Globus pallidus (tissue), 1 donor: ENCODE data around the gene CCDC107.

Source experiments
- DNase-seq: peaks from one replicate; pipeline ENCODE4 v3.0.0-alpha.2; 2015; ENCODE audit warnings: low spot score

The CCDC107 gene

GRCh38 chr9:35661756-35662350 is 3.8 kb downstream of the CCDC107 start:
- DNase-seq, result no peak

- no peak for DNase-seq
Measured at GRCh38 chr9:35662437-35662836, 4.3 kb downstream of the CCDC107 start.

GRCh38 chr9:35664531-35665470 is 6.7 kb downstream of the CCDC107 start, which contains the start of gene ARHGEF39:
TSS of gene ARHGEF39 (minus strand) at chr9:35665195. CDS start at chr9:35665169, 26 bp downstream.
- peak; percentile 68 for DNase-seq

GRCh38 chr9:35665471-35665818 is 7.4 kb downstream of the CCDC107 start:
- DNase-seq, result no peak

- DNase-seq, result no peak
Measured at GRCh38 chr9:35666045-35666444, 8.0 kb downstream of the CCDC107 start.

- DNase-seq, result no peak
Measured at GRCh38 chr9:35666549-35666948, 8.5 kb downstream of the CCDC107 start.

- DNase-seq, result no peak
Measured at GRCh38 chr9:35667939-35668338, 9.8 kb downstream of the CCDC107 start.

- no peak for DNase-seq
Measured at GRCh38 chr9:35669331-35670145, 11.4 kb downstream of the CCDC107 start.

- DNase-seq, result no peak
Measured at GRCh38 chr9:35673132-35674024, 15.3 kb downstream of the CCDC107 start, which contains the start of gene CA9. TSS of gene CA9 (plus strand) at chr9:35673928. CDS start at chr9:35673960, 32 bp downstream.

- no peak for DNase-seq
Measured at GRCh38 chr9:35674025-35674361, 15.9 kb downstream of the CCDC107 start.

- no peak for DNase-seq
Measured at GRCh38 chr9:35675204-35675603, 17.1 kb downstream of the CCDC107 start.

GRCh38 chr9:35675732-35676392 is 17.8 kb downstream of the CCDC107 start:
- no peak for DNase-seq

GRCh38 chr9:35679091-35679490 is 21.0 kb downstream of the CCDC107 start:
- no peak for DNase-seq

GRCh38 chr9:35679766-35680330 is 21.8 kb downstream of the CCDC107 start:
- DNase-seq, result no peak

GRCh38 chr9:35680331-35681105 is 22.4 kb downstream of the CCDC107 start:
- DNase-seq, result no peak

GRCh38 chr9:35681341-35682002 is 23.4 kb downstream of the CCDC107 start:
- no peak for DNase-seq

- no peak for DNase-seq
Measured at GRCh38 chr9:35682051-35682450, 24.0 kb downstream of the CCDC107 start.

- DNase-seq, result no peak
Measured at GRCh38 chr9:35682520-35683315, 24.6 kb downstream of the CCDC107 start.
